Limb (tissue), 2 donors: ENCODE measurements around the gene TMEM200A.
"Not testable (repeated sequence)": the region's sequence is repeated elsewhere in the genome, so short reads cannot be mapped to it uniquely, and the experiment has no call there.

Source experiments
- DNase-seq, 2 donors: peaks; one replicate each; pipeline ENCODE4 v3.0.0-alpha.2; 2016; ENCODE audit errors: extremely low spot score in 2 of 2

Gene TMEM200A

DNA sequence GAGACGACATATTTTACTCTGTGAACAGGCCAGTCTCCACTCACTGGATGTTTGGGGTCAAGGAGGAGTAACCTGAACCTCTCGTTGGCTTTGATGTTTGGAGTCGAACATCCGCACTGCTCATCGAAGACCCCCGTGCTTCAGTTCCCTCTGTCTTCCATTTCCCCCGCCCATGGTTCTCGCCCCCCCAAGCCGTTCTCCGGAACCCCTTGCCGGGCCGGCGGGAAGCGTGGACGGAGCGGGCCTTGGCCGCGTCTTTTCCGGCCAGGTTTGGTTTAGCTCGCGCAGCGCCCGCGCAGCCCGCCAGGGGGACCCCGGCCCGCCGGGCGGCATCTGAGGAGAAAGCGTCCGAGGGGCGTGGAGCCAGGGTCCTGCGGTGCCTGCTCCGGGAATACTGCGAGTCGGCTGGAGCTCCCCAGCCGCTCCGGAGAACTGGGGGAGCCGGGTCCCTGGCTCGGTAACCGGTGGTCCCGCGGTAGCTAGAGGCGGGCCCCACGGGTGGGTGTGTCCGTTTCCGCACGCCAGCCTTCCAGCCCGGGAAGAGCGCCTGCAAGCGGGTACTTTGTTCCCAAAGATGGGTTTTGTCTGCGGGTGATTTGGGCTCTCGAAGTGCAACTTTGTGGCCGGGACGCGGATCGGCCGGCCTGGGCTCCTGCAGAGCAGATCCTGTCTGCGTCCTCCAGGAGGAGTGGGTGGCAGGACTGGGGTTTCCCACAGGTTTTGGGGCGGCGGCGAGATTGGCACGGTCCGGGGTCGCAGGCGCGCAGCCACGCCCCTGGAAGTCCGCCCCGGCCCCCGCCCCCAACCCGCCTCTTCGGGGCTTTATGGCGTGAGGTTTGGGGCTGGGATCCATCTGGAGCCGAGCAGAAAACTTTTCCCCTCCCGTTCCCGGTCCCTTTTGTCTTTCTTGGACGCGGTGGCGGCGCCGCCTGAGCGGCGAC, at the start of gene TMEM200A:
Gene TMEM200A, plus strand, starts transcription at position 852 of the 941 bp plus-strand sequence. CDS start 74,406 bp downstream, outside the sequence.
- peak; percentile 73 to 89 for DNase-seq

- no peak for DNase-seq
Measured at GRCh38 chr6:130320908-130321307, 44.9 kb upstream of the TMEM200A start.

GRCh38 chr6:130322673-130323268, 43.0 kb upstream of the TMEM200A start:
- DNase-seq = peak in 1 of 2 donors; percentile 81

DNA sequence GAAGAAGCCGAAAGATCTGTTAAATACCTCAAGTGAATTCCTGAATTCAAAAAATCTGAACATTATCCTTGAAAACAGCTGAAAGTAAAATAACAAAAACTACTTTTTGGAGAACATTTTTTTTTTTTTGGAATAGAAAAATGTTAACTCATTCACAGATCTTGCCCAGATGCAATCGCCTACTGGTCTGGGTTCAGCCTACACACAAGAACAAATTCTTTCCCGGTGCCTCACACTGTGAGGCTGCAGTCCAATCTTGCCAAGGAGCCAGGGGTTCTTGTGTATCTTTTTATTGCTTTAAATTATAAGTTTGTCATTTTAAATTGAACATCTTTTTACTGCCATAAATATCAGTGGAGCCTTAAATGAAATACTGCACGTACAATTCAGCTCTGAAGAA, 41.2 kb upstream of the TMEM200A start:
- no peak for DNase-seq

GRCh38 chr6:130326496-130326895, 39.3 kb upstream of the TMEM200A start:
- no peak for DNase-seq

GRCh38 chr6:130337534-130337933, 28.3 kb upstream of the TMEM200A start:
- no peak for DNase-seq

- DNase-seq = not testable (repeated sequence)
Measured at GRCh38 chr6:130346324-130346723, 19.5 kb upstream of the TMEM200A start.

- DNase-seq = no peak
Measured at GRCh38 chr6:130354322-130354721, 11.5 kb upstream of the TMEM200A start.

DNA sequence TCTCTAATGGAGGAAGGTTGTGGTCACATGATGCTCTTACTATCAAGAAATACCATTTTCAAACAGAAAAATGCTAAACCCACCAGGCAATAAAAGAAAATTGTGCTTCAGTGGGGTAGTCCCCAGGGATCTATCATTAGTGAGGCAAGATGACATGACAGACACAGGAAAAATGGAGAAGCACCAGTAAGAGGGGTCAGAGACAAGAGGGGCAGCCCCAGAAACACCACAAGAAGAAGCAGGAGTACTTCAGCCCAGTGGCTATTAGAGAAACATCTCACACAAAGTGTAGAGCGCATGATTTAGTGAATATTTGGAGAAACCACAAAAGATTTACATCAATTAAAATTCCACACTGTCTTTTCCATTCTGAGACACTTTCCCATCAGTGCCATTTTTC, 10.2 kb upstream of the TMEM200A start:
- no peak for DNase-seq

DNA sequence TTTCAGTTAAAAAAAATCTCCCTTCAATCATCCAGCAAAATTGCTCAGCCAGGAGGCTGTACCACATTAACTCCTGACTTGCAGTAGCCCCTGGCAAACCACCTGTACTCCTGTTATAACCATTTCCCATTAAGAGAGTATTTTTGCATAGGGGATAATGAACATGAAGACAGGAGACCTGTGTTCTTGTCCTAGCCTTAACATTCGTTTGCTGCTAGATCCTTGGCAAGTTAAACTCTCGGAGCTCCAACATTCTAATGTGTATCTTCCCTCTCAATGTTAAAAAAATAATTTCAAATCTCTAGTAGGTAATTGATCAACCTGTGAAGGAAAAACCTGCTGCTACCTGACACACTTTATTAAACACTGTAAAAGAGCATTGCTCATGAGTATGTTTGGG, 8.4 kb upstream of the TMEM200A start:
- DNase-seq = no peak

- no peak for DNase-seq
Measured at GRCh38 chr6:130359736-130360135, 6.1 kb upstream of the TMEM200A start.

DNA sequence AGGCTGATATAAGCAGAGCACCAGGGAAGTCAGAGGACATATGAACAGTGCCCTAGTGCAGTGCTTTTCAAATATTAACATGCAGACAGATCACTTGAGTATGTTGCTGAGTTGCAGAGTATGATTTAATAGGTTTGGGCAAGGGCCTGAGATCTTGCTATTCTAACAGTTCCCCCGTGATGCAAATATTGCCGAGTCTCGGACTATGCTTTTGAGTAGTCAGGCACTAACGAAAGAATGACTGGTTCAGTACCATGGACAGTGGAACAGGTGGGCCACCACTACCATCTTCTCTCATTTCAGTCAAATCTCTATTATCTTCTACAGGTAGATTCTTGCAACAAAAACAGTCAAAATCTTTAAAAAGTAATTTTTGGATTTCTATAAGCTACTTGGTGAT, 3.7 kb upstream of the TMEM200A start:
- DNase-seq = no peak

GRCh38 chr6:130364224-130364780, 1.5 kb upstream of the TMEM200A start:
- no peak for DNase-seq

GRCh38 chr6:130366107-130367005, 539 bp downstream of the TMEM200A start:
- DNase-seq = peak in 1 of 2 donors; percentile 75

- no peak for DNase-seq
Measured at GRCh38 chr6:130367767-130368166, 1.9 kb downstream of the TMEM200A start.

- DNase-seq = no peak
Measured at GRCh38 chr6:130368576-130368975, 2.8 kb downstream of the TMEM200A start.

DNA sequence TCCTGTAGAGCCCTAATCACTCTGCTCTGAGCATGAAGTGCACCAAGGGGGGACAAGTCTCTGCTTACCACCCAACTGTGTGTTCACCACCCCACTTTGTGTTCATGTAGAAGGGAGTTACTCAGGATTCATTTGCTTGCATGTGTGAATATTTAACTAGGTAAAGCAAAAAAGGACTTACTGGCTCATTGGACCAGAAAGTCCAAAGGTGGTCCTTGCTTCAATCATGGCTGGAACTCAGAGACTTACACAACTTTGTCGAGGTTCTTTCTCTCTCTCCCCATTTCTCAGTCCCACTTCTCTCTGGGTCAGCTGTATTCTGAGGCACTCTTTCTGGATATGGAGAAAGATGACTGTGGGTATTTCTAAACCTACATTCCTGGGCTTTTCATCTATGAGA, 4.0 kb downstream of the TMEM200A start:
- no peak for DNase-seq

GRCh38 chr6:130371921-130372420, 6.2 kb downstream of the TMEM200A start:
- no peak for DNase-seq

GRCh38 chr6:130372786-130373185, 7.0 kb downstream of the TMEM200A start:
- DNase-seq = no peak

- no peak for DNase-seq
Measured at GRCh38 chr6:130373992-130374391, 8.2 kb downstream of the TMEM200A start.

DNA sequence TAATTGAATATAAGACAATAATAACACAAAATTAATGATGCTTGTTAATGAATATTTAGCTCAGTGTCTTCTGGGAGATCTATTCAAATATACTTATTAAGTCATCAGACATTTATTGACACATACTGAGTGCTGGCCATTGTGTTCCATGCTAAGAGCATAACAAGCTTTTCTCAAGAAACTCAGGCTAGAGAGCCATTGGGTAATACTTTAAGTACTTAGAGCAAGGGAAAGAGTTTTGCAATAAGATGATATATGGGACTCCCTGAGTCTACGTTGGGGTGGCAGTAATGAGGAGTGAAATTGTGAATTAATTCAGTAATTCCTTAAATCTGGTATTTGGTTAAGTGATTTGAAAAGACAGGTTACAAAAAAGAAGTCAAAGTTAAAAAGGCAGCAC, 11.1 kb downstream of the TMEM200A start:
- no peak for DNase-seq
